Measurements from ENCODE around the gene SPRYD7.

- TF ChIP-seq ZNF639 (tag by site-specific recombination; IDR thresholded peaks at IDR 0.05): no peak
- TF ChIP-seq ZBTB6 (tag by site-specific recombination; IDR thresholded peaks at IDR 0.05): no peak
- TF ChIP-seq INSM2 (tag by site-specific recombination; IDR thresholded peaks at IDR 0.05): no peak
Measured at GRCh38 chr13:49985129-49985528, 49.0 kb upstream of the SPRYD7 start.
